Measurements from ENCODE around the gene CTSK. TPM values are rescaled to one million over a fixed set of nuclear protein-coding genes. Genes with fewer than 3 reads are reported as not detected.
"Not testable (repeated sequence)": the region's sequence is repeated elsewhere in the genome, so short reads cannot be mapped to it uniquely, and the experiment has no call there.

Gene CTSK
- total RNA-seq, 2 donors from 2014 or later: 7.5 to 9.4 TPM

GRCh38 chr1:150772326-150772725 lies 35.7 kb downstream of the CTSK start:
- Histone ChIP-seq H3K9me3 (no peaks in the 10 kb centered on the region), H3K4me3 (no peak overlapping the region), H3K27me3 (no peaks in the 10 kb centered on the region), H3K27ac (no peak overlapping the region), H3K4me1 (no peaks in the 10 kb centered on the region), H3K36me3 (no peaks in the 10 kb centered on the region)
- TF ChIP-seq CTCF (IDR thresholded peaks at IDR 0.05): no peak
- no peak for DNase-seq (ENCODE audit: low spot score)

GRCh38 chr1:150767704-150768103 lies 40.4 kb downstream of the CTSK start:
- not testable (repeated sequence) for H3K27me3 ChIP-seq; H3K4me1 ChIP-seq; H3K4me3 ChIP-seq; H3K36me3 ChIP-seq; H3K27ac ChIP-seq; H3K9me3 ChIP-seq; DNase-seq (ENCODE audit: low spot score)

GRCh38 chr1:150765977-150766301 lies 42.1 kb downstream of the CTSK start:
- not testable (repeated sequence) for H3K4me3 ChIP-seq; H3K36me3 ChIP-seq; H3K9me3 ChIP-seq; DNase-seq (ENCODE audit: low spot score); H3K27ac ChIP-seq; H3K27me3 ChIP-seq; H3K4me1 ChIP-seq

GRCh38 chr1:150765296-150765976 lies 42.6 kb downstream of the CTSK start, which contains the start of gene CTSS:
Gene CTSS, minus strand, starts transcription at chr1:150765778. Its CDS starts 1,015 bp downstream, at chr1:150764763.
- Histone ChIP-seq H3K9me3 (no peaks in the 10 kb centered on the region), H3K27me3 (no peaks in the 10 kb centered on the region), H3K4me3 (peak within 1 kb of the TSS; percentile 24 to 35), H3K36me3 (no peaks in the 10 kb centered on the region), H3K4me1 (no peaks in the 10 kb centered on the region), H3K27ac (peak within 1 kb of the TSS; percentile 46 to 57)
- TF ChIP-seq CTCF (IDR thresholded peaks at IDR 0.05): no peak
- no peak for DNase-seq (ENCODE audit: low spot score)

GRCh38 chr1:150764617-150765101 lies 43.4 kb downstream of the CTSK start:
- no peak for DNase-seq (ENCODE audit: low spot score)
- Histone ChIP-seq H3K27me3 (no peaks in the 10 kb centered on the region), H3K27ac (no peak overlapping the region), H3K9me3 (no peaks in the 10 kb centered on the region), H3K4me3 (peak overlapping the region; percentile 24 to 35), H3K4me1 (no peaks in the 10 kb centered on the region), H3K36me3 (no peaks in the 10 kb centered on the region)
- no peak for TF ChIP-seq CTCF (IDR thresholded peaks at IDR 0.05)

- TF ChIP-seq CTCF (IDR thresholded peaks at IDR 0.05): no peak
- no peak overlapping the region for H3K4me3 ChIP-seq
- H3K27ac ChIP-seq: no peak overlapping the region
- no peaks in the 10 kb centered on the region for H3K36me3 ChIP-seq
- no peak for DNase-seq (ENCODE audit: low spot score)
- no peaks in the 10 kb centered on the region for H3K9me3 ChIP-seq
- H3K27me3 ChIP-seq: no peaks in the 10 kb centered on the region
- no peaks in the 10 kb centered on the region for H3K4me1 ChIP-seq
These were observed 45.0 kb downstream of the CTSK start for GRCh38 chr1:150763018-150763417.

- Histone ChIP-seq H3K4me1 (no peaks in the 10 kb centered on the region), H3K27me3 (no peaks in the 10 kb centered on the region), H3K27ac (no peak overlapping the region), H3K9me3 (no peaks in the 10 kb centered on the region), H3K4me3 (no peak overlapping the region), H3K36me3 (no peaks in the 10 kb centered on the region)
- DNase-seq (ENCODE audit: low spot score): no peak
- no peak for TF ChIP-seq CTCF (IDR thresholded peaks at IDR 0.05)
These were observed 45.5 kb downstream of the CTSK start for GRCh38 chr1:150762552-150762951.

Measured in right atrium auricular region (tissue), 2 donors.